Mucosa of descending colon (tissue), 3 donors: ENCODE results near the gene HCN2. TPM values are rescaled to one million over a fixed set of nuclear protein-coding genes. Genes with fewer than 3 reads are reported as not detected.
"Not testable (repeated sequence)": the region's sequence is repeated elsewhere in the genome, so short reads cannot be mapped to it uniquely, and the experiment has no call there.

ENCODE experiments used
- ATAC-seq: fragments of 200-7000 bp; cut with Tn5 transposase; one replicate; pipeline ENCODE4 v1.9.1; 2020; ENCODE audit warnings: mild to moderate bottlenecking, moderate library complexity
- DNase-seq, 3 donors: peaks; one replicate each; pipeline ENCODE4 v3.0.0-alpha.2; 2020
- H3K36me3 ChIP-seq: fragments of 200-600 bp; one replicate; pipeline ENCODE4 v1.8.0; 2021; ENCODE audit warnings: low read depth, mild to moderate bottlenecking
- H3K4me1 ChIP-seq: fragments of 200-600 bp; one replicate; pipeline ENCODE4 v1.8.0; 2021; ENCODE audit warnings: low read depth, mild to moderate bottlenecking
- H3K4me3 ChIP-seq: fragments of 200-600 bp; one replicate; pipeline ENCODE4 v1.8.0; 2021; ENCODE audit warnings: mild to moderate bottlenecking
- H3K9me3 ChIP-seq: fragments of 200-600 bp; one replicate; pipeline ENCODE4 v1.8.0; 2021; ENCODE audit warnings: mild to moderate bottlenecking
- CTCF ChIP-seq: fragments of 200-600 bp; IDR thresholded peaks from one replicate; pipeline ENCODE4 v1.8.0; 2022; ENCODE audit warnings: antibody characterized with exemption, mild to moderate bottlenecking
- intact Hi-C, 2 donors: fragments of 100-400 bp; cut with DNase I in 1 of 2; cut with micrococcal nuclease in 1 of 2; formaldehyde crosslinking; loops; one replicate each; pipeline versions ENCODE4 v1.11.0 to v1.11.1; 2022; cut with DNase I, micrococcal nuclease
- total RNA-seq, 3 donors: library from RNA; stranded (reverse); fragmentation: NEBNext Ultra II Directional in 2 of 3; extraction: Animal tissue kit (Norgen Biotek cat#: 25700) in 2 of 3; gene quantifications; one replicate each; pipeline versions ENCODE4 v1.2.1 to v1.2.4, GENCODE V29; 2021 to 2023
- donor health status: DM: no; HTN: no; CAD: no; lungs with moderate emphysema.
- donor health status: DM: no; HTN: no; CAD: no.
- donor health status: DM: no; HTN: yes; CAD: no.

The HCN2 gene
- total RNA-seq, 3 donors from 2014 or later: 0.12 to 0.89 (median 0.17) TPM

DNA sequence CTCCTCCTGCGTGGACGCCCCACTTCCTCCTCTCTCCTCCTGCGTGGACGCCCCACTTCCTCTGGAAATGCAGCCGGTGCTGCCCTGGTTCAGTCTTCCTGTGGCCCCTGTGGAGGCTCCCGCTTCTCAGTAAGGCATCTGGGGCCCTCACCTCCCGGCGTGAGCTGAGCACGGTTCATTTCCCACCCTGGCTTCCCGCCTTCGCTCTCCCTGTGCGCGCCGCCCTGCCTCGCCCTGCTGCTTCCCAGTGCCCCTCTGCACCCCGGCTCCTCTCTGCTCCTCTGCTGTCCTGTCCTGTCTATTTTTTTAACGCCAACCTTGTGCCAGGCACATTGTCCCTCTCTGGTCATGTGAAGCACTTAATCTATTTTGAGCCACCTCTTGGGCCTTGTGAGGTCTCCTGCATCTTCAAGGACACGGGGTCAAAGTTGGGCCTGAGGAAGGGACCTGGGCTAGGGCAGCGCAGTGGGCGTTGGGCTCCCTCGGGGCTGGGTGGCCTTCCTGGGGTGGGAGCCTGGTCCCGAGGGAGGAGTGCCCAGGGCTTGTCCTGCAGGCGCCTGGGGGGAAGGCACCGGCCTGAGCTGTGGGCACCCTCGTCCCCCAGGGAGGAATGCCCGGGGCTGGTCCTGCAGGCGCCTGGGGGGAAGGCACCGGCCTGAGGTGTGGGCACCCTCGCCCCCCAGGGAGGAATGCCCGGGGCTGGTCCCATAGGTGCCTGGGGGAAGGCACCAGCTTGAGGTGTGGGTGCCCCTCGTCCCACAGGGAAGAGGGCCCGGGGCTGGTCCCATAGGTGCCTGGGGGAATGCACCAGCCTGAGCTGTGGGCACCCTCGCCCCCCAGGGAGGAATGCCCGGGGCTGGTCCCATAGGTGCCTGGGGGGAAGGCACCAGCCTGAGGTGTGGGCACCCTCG is 13.0 kb downstream of the HCN2 start:
- no peaks in the 10 kb centered on the region for H3K36me3 ChIP-seq
- no peak for ATAC-seq

GRCh38 chr19:603302-603639 is 13.6 kb downstream of the HCN2 start:
- DNase-seq, H3K4me3 ChIP-seq, H3K36me3 ChIP-seq, H3K4me1 ChIP-seq, intact Hi-C loops, ATAC-seq, H3K9me3 ChIP-seq: not testable (repeated sequence)

More for the DNA sequence above, 13.0 kb downstream of the HCN2 start:
- no peak overlapping the region for H3K4me3 ChIP-seq
- H3K9me3 ChIP-seq: no peaks in the 10 kb centered on the region
- DNase-seq: no peak
- intact Hi-C loops: no loop called here
- H3K4me1 ChIP-seq: no peaks in the 10 kb centered on the region
- no peak for TF ChIP-seq CTCF

- H3K4me3 ChIP-seq, H3K4me1 ChIP-seq, H3K9me3 ChIP-seq, intact Hi-C loops, DNase-seq, H3K36me3 ChIP-seq: not testable (repeated sequence)
- ATAC-seq: peak; percentile 48
Observed at GRCh38 chr19:603779-604178, 14.1 kb downstream of the HCN2 start.

GRCh38 chr19:604355-604754 is 14.7 kb downstream of the HCN2 start:
- DNase-seq: no peak
- H3K9me3 ChIP-seq: no peaks in the 10 kb centered on the region
- TF ChIP-seq CTCF: no peak
- intact Hi-C loops: no loop called here
- ATAC-seq: peak; percentile 56
- no peaks in the 10 kb centered on the region for H3K36me3 ChIP-seq
- H3K4me1 ChIP-seq: peaks cover 4% of the 10 kb centered on the region
- no peak overlapping the region for H3K4me3 ChIP-seq

DNA sequence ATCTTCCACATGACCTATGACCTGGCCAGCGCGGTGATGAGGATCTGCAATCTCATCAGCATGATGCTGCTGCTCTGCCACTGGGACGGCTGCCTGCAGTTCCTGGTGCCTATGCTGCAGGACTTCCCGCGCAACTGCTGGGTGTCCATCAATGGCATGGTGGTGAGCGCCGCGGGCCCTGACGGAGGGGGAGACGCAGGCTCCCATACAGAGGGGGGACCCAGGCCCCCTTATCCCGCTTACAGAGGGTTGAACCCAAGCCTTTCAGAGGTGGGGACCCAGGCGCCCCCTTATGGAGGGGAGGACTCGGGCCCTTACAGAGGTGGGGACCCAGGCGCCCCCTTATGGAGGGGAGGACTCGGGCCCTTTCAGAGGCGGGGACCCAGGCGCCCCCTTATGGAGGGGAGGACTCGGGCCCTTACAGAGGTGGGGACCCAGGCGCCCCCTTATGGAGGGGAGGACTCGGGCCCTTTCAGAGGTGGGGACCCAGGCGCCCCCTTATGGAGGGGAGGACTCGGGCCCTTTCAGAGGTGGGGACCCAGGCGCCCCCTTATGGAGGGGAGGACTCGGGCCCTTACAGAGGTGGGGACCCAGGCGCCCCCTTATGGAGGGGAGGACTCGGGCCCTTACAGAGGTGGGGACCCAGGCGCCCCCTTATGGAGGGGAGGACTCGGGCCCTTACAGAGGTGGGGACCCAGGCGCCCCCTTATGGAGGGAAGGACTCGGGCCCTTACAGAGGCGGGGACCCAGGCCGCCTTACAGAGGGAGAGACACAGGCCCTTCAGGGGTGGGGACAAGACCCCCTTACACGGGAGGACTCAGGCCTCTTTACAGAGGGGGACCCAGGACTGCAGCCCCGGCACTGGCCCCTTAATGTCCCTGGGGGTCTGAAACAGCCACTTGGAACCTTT is 15.6 kb downstream of the HCN2 start:
- H3K9me3 ChIP-seq, intact Hi-C loops, H3K4me3 ChIP-seq, H3K4me1 ChIP-seq, DNase-seq, H3K36me3 ChIP-seq, ATAC-seq: not testable (repeated sequence)

DNA sequence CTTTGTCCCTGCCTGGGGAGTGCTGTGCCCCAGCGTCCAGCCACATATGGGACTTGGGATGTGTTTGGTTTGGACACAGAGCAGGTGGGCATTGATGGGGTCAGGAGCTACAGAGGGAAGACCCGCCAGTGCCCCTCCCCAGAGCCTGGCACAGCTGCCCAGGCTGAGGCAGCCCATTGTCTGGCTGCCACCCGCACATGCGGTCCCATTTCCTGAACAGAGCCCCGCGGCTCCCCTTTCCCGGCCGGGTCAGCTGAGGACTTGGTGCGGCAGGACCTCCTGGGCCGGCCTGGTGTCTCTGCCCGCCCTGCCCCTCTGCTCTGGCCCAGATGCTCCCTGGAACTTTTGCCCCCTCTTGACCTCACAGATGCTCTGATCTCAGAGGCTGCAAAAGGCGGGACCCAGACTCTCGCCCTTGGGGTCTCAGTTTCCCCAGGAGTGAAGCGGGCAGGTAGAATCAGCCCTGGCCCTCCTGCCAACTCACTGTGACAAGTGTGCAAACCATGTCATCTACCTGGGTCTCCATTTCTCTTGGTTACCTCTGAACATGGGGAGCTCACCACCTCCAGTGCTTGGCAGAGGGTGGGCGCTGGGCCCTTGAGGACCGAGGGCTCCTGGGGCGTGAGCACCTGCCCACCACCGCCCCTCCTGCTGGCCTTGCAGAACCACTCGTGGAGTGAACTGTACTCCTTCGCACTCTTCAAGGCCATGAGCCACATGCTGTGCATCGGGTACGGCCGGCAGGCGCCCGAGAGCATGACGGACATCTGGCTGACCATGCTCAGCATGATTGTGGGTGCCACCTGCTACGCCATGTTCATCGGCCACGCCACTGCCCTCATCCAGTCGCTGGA is 17.8 kb downstream of the HCN2 start:
- no peak for TF ChIP-seq CTCF
- Histone ChIP-seq H3K36me3 (no peaks in the 10 kb centered on the region), H3K9me3 (no peaks in the 10 kb centered on the region), H3K4me3 (no peak overlapping the region), H3K4me1 (peaks cover 10% of the 10 kb centered on the region)
- DNase-seq (no peak), ATAC-seq (no peak)
- intact Hi-C loops: no loop called here
